Colonic mucosa (tissue), 4 donors: ENCODE data around the gene PALD1. TPM values are rescaled to one million over a fixed set of nuclear protein-coding genes. Genes with fewer than 3 reads are reported as not detected.
"Not testable (repeated sequence)": the region's sequence is repeated elsewhere in the genome, so short reads cannot be mapped to it uniquely, and the experiment has no call there.

Source experiments
- DNase-seq: peaks from one replicate; pipeline ENCODE4 v3.0.0-alpha.2; 2020
- H3K27ac ChIP-seq: fragments of 200-600 bp; one replicate; pipeline ENCODE4 v1.8.0; 2021
- H3K27me3 ChIP-seq: fragments of 200-600 bp; one replicate; pipeline ENCODE4 v1.8.0; 2021
- H3K36me3 ChIP-seq: fragments of 200-600 bp; one replicate; pipeline ENCODE4 v1.8.0; 2021
- H3K4me1 ChIP-seq: fragments of 200-600 bp; one replicate; pipeline ENCODE4 v1.8.0; 2021; ENCODE audit warnings: mild to moderate bottlenecking
- H3K4me3 ChIP-seq: fragments of 200-600 bp; one replicate; pipeline ENCODE4 v1.8.0; 2021
- H3K9ac ChIP-seq, 2 donors: one replicate each; pipeline ENCODE4 v1.7.0; 2013; ENCODE audit warnings: control low read depth in 2 of 2, low read depth in 2 of 2, low read length in 2 of 2
- H3K9me3 ChIP-seq: fragments of 200-600 bp; one replicate; pipeline ENCODE4 v1.8.0; 2021
- intact Hi-C: fragments of 100-400 bp; cut with DNase I; formaldehyde crosslinking; loops from one replicate; pipeline ENCODE4 v1.14.1; 2022
- total RNA-seq, 2 donors: library from RNA; stranded (reverse); fragmentation: NEBNext Ultra II Directional in 1 of 2; extraction: Animal tissue kit (Norgen Biotek cat#: 25700) in 1 of 2; gene quantifications; one replicate each; pipeline ENCODE4 v1.2.1, GENCODE V29; 2021
- TF ChIP-seq, protein P1 (sequence below): fragments of 200-600 bp; IDR thresholded peaks from one replicate; pipeline ENCODE4 v1.8.0; 2022; ENCODE audit warnings: antibody characterized with exemption, mild to moderate bottlenecking
- donor health status: healthy.
- donor health status: DM: no; HTN: no; CAD: no.
- donor health status: DM: no; HTN: no; CAD: no.

The PALD1 gene
- total RNA-seq, 2 donors from 2014 or later = 1.3 to 2.5 TPM

DNA sequence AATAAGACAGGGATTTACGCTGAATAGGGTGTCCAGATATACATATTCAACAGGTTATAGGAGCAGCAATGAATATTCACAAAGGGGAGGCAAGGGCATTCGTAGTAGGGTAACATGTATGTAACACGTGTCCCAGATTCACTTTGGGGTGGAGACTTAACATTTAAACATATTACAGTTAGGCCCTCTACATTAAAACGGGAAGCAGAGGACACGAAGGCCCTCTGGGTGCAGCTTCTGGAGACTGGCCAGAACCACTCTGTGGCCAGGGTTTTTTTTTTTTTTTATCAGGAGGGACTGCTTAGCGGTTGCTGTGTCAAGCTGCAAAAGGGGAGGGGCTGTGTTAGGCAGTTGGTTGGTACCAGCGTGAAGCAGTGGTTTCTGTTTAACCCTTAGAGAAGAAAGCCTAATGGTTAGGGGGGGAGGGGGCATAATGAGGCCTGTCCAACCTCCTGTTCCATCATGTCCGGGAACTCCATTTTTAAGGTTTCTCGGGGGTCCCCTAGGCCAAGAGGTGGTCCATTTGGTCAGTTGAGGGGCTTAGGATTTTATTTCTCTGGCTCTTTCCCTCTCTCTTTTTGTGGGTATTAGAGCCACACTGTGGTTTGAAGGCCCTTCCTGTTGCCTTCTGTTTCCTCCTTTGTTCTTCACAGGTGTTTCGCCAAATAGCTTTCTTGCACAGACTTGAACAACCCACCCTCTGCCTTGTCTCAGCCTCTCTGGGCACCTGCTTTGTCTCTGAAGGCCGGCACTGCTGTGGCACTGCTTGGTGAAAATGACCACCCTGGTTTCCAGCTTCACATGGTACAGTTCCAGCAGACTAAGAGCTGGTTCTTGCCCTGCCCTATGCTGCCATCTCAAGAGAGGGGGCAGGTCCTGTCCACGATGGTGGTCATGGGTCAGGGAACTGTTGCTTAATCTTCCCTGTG lies 97.6 kb downstream of the PALD1 start:
- Histone ChIP-seq H3K36me3 (no peaks in the 10 kb centered on the region), H3K9me3 (no peaks in the 10 kb centered on the region), H3K4me1 (no peaks in the 10 kb centered on the region), H3K4me3 (no peak overlapping the region), H3K27ac (no peak overlapping the region), H3K9ac (no peak overlapping the region), H3K27me3 (no peaks in the 10 kb centered on the region)
- intact Hi-C loops = no loop called here
- DNase-seq = peak; percentile 40
- TF ChIP-seq, protein P1, sequence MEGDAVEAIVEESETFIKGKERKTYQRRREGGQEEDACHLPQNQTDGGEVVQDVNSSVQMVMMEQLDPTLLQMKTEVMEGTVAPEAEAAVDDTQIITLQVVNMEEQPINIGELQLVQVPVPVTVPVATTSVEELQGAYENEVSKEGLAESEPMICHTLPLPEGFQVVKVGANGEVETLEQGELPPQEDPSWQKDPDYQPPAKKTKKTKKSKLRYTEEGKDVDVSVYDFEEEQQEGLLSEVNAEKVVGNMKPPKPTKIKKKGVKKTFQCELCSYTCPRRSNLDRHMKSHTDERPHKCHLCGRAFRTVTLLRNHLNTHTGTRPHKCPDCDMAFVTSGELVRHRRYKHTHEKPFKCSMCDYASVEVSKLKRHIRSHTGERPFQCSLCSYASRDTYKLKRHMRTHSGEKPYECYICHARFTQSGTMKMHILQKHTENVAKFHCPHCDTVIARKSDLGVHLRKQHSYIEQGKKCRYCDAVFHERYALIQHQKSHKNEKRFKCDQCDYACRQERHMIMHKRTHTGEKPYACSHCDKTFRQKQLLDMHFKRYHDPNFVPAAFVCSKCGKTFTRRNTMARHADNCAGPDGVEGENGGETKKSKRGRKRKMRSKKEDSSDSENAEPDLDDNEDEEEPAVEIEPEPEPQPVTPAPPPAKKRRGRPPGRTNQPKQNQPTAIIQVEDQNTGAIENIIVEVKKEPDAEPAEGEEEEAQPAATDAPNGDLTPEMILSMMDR = no peak

DNA sequence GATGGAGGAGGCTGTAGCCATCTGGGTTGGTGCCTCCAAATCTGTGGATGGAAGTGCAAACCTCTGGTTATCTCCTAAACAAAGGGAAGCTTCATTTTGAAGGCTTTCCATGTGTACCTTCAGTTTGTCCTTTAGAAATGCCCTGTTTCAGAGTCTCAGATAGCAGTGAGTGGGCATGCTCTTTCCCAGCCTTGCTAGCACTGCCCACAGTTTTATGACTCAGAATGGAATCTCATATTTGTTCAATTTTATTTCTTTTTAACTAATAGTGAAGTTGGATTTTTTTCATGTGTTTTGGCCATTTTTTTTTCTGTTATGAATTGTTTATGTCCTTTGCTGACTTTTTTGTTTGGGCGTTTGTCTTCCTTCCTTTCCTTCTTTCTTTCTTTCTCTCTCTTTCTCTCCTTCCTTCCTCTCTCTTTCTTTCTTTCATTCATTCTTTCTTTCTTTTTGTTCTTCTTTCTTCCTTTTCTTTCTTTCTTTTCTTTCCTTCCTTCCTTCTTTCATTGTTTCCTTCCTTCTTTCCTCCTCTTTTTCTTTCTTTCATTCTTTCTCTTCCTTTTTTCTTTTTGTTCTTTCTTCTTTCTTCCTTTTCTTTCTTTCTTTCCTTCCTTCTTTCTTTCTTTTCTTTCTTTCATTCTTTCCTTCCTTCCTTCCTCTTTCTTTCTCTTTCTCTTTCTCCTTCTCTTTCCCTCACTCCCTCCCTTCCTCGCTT lies 98.4 kb downstream of the PALD1 start:
- H3K9ac ChIP-seq = no peak overlapping the region

DNA sequence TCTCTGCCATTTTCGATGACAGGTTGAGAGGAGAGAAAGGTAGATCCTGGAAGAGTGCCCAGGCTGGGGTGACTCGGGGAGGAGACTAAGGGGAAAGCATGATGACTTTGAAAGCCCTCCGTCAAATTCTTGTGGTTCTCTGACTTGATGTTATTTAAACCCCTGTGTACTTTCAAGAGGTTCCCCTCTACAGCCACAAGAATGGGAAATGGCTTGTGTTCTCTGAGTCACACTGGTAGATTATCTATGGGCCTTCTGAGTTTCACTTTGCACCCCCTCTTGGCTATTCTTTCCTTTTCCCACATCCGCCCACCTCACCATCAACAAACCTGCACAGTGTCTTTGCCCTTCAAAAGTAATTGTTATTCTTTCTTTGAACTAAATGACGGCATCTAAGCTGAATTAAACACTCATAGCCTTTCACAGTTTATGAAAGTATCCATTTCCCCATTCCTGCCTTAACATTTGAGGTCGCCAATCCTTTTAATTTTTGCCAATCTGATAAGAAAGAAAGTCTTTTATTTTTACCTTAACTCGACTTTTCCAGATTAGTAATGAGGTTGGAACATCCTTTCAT lies 99.9 kb downstream of the PALD1 start:
- H3K4me3 ChIP-seq = no peak overlapping the region
- H3K4me1 ChIP-seq = no peaks in the 10 kb centered on the region
- DNase-seq = no peak
- H3K36me3 ChIP-seq = no peaks in the 10 kb centered on the region
- TF ChIP-seq, protein P1 = no peak
- intact Hi-C loops = no loop called here
- no peaks in the 10 kb centered on the region for H3K9me3 ChIP-seq
- H3K9ac ChIP-seq = no peak overlapping the region
- H3K27ac ChIP-seq = no peak overlapping the region
- H3K27me3 ChIP-seq = no peaks in the 10 kb centered on the region

More for the DNA sequence above, 98.4 kb downstream of the PALD1 start:
- Histone ChIP-seq H3K36me3 (no peaks in the 10 kb centered on the region), H3K27ac (no peak overlapping the region), H3K27me3 (no peaks in the 10 kb centered on the region), H3K4me1 (no peaks in the 10 kb centered on the region), H3K4me3 (no peak overlapping the region), H3K9me3 (no peaks in the 10 kb centered on the region)
- DNase-seq = no peak
- intact Hi-C loops = no loop called here
- TF ChIP-seq, protein P1 = no peak

DNA sequence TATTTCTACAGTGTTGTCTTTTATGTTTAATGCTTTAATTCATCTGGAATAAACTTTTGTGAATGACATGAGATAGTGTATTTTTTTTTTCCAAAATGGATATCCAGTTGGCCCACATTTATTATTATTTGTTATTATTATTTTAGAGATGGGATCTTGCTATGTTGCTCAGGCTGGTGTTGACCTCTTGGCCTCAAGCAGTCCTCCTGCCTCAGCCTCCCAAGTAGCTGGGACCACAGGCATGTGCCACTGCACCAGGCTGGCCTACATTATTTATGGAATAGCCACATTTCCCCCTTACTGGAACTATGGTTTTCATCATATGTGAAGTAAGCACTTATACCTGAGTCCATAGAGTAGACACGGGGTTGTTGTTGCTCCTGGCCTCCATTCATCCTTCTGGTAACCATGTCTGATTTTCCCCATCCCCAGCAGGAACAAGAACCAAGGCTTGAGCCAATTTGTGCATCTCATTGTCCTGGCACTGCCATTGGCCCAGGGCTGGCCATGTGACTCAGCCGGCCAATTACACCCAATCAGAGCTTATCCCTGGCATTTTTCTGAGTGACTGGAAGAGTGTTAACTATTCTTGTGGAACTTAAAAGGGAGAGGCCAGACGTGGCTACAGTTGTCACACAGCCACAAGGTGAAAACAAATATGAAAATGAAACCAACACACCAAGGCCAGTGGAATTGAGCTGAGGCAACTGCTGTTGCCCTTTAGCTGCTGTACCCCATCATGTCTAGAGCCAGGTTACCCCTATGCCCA lies 100.9 kb downstream of the PALD1 start:
- no peak overlapping the region for H3K27ac ChIP-seq
- intact Hi-C loops = no loop called here
- TF ChIP-seq, protein P1 = no peak
- H3K4me1 ChIP-seq = no peaks in the 10 kb centered on the region
- no peak overlapping the region for H3K4me3 ChIP-seq
- H3K36me3 ChIP-seq = no peaks in the 10 kb centered on the region
- H3K9me3 ChIP-seq = no peaks in the 10 kb centered on the region
- no peak overlapping the region for H3K9ac ChIP-seq
- H3K27me3 ChIP-seq = no peaks in the 10 kb centered on the region
- DNase-seq = no peak

DNA sequence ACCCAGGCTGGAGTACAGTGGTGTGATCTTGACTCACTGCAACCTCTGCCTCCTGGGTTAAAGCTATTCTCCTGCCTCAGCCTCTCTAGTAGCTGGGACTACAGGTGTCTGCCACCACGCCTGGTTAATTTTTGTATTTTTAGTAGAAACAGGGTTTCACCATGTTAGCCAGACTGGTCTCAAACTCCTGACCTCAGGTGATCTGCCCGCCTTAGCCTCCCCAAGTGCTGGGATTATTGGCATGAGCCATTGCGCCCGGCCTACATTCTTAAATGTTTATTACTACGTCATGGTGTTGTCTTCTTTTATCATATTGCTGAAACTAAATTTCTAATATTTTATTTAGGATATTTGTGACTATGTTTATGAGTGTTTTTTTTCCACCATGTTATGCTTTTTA lies 102.6 kb downstream of the PALD1 start:
- H3K36me3 ChIP-seq, H3K4me3 ChIP-seq, H3K27me3 ChIP-seq, H3K4me1 ChIP-seq, H3K9me3 ChIP-seq, H3K9ac ChIP-seq, DNase-seq, H3K27ac ChIP-seq, intact Hi-C loops: not testable (repeated sequence)
